GM23248 (cell line): ENCODE measurements around the gene MTHFD2L.

Experiments used
- EZH2 ChIP-seq: fragments of 200-600 bp; sonication (generic); IDR thresholded peaks from 2 replicates; pipeline ENCODE4 v1.6.1; 2018; ENCODE audit warnings: antibody characterized with exemption, mild to moderate bottlenecking; ENCODE audit not compliant: insufficient read depth, poor library complexity, severe bottlenecking
- EZH2phosphoT487 ChIP-seq: fragments of 200-600 bp; sonication (generic); IDR thresholded peaks from 2 replicates; pipeline ENCODE4 v1.6.1; 2018; ENCODE audit warnings: antibody characterized with exemption, moderate library complexity, mild to moderate bottlenecking, low read depth; ENCODE audit not compliant: insufficient read depth

GRCh38 chr4:74223801-74224200 lies 65.9 kb downstream of the MTHFD2L start:
- no peak for TF ChIP-seq EZH2
- TF ChIP-seq EZH2phosphoT487, result peak; percentile 54; the same call in 1 of the 2 replicates
